ENCODE results near the gene GAL3ST2.
"Not testable (repeated sequence)": the region's sequence is repeated elsewhere in the genome, so short reads cannot be mapped to it uniquely, and the experiment has no call there.

The GAL3ST2 gene

DNA sequence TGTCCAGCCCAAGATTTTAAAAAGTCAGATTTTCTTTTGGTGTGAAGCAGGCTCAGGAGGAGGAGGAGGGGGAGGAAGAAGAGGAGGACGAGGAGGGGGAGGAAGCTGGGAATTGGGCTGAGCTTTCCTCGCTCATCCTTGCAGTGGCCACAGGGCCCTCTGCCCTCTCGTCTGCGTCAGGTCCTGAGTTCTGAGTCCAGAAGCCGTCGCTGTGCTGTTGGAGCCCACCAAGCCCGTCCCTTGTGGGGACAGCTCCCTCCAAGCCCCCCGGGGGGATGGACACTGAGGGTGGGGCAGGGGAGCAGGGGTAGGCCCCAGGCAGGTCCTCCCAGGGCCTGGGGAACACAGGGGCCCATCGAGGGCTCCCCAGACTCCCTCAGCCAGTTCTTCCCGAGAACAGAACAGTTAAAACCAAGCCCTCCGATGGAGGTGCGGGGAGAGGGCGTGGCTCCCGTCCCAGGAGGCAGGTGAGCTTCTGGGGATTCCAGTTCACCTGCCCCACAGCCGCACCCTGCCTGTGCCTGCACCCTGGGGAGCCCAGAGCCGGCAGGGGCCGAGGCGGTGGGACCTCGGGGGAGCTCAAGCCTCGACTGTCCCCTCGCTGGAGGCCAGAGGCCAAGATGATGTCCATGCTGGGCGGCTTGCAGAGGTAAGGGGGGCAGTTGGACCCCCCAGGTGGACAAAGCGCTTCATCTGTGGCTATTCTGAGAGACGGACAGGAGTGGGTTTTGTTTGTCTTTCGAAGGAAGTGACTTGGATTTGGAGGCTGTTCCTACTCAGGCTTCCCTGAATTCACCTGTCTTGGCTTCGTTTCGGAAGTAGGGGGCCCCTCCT is at the start of gene GAL3ST2:
Gene GAL3ST2 (plus strand): TSS at position 487 of the 834 bp plus-strand sequence. CDS start 134 bp downstream, at position 621.
- no peak for DNase-seq (ENCODE audit: low spot score)

DNA sequence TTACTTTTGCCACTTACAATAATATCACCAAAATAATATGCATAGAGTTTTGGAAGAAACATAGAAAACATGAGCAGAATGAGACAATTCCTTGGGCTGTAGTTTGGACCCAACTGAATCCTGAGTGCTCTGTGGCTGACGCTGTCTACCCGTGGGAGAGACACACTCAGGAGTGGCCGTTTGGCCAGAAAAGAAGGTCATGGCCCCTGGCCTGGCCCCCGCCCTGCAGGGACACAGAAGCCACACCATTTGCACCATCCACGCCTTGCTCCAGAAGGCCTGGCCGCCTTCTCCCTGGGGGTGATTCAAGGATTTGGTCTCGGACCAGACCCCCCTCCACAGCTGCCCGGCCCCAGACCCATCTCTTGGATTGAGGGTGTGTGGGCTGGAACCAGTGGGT is 48.6 kb upstream of the GAL3ST2 start:
- no peak for DNase-seq (ENCODE audit: low spot score)

DNA sequence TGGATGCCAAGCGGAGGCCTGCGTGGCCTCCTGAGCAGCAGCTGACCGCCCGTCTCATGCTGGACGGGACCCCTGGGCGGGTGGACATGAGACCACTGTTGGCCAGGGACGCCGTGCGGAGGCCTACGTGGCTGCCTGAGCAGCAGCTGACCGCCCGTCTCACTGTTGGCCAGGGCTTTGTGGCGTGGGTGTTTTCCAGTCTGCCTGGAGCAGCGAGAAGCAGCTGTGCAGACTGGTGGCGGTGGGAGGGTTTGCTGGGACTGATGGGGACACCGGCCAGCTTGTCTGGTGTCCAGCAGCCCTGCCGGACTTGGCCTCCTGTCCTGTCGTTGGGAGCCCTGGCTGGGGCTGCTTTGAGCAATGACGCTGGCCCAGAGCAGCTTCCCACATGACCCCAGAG is 48.0 kb upstream of the GAL3ST2 start:
- DNase-seq (ENCODE audit: low spot score): no peak

DNA sequence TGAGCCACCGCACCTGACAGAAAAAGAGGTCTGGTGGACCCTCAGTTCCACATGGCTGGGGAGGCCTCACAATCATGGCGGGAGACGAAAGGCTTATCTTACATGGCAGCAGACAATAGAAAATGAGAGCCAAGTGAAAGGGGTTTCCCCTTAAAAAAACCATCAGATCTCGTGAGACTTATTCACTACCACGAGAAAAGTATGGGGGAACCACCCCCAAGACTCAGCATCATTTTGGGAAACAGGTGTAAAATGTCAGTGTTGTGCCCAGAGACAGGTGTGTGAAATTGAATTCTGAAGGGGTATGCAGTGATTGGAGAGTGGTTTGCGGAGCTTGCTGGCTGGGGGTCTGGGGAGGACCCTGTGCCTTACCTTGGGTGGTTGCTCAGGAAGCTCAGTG is 46.8 kb upstream of the GAL3ST2 start:
- DNase-seq (ENCODE audit: low spot score): no peak

DNA sequence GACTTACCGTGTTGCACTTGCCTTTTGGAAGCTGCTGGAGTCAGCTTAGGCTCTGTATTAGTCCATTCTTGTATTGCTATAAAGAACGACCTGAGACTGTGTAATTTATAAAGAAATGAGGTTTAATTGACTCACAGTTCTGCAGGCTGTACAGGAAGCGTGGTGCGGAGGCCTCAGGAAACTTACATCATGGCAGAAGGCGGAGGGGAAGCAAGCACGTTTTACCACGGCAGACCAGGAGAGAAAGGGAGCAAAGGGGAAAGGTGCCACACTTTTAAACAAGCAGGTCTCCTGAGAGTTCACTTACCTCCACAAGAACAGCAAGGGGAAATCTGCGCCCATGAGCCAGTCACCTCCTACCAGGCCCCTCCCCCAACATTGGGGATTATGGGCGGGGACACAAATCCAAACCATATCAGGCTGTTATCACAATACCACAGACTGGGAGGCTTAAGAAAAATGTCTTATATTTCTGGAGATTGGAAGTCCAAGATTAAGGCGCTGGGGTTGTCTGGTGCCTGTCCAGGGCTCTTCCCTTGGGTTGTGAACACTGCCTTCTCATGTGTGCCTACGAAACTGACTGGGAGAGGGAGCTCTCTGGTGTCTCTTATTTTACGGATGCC is 45.8 kb upstream of the GAL3ST2 start:
- DNase-seq (ENCODE audit: low spot score): no peak

DNA sequence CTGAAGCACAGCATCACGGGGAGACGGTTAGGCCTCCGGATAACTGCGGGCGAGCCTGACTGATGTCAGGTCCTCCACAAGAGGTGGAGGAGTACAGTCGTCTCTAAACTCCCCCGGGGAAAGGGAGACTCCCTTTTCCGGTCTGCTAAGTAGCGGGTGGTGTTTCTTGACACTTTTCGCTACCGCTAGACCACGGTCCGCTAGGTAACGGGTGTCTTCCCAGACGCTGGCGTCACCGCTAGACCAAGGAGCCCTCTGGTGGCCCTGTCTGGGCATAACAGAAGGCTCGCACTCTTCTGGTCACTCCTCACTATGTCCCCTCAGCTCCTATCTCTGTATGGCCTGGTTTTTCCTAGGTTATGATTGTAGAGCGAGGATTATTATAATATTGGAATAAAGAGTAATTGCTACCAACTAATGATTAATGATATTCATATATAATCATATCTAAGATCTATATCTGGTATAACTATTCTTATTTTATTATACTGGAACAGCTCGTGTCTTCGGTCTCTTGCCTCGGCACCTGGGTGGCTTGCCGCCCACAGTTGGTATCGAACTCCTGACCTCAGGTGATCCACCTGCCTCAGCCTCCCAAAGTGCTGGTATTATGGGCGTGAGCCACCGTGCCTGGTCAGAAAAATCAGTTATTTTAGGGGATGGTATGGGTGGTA is 44.0 kb upstream of the GAL3ST2 start:
- DNase-seq (ENCODE audit: low spot score): peak; percentile 24

DNA sequence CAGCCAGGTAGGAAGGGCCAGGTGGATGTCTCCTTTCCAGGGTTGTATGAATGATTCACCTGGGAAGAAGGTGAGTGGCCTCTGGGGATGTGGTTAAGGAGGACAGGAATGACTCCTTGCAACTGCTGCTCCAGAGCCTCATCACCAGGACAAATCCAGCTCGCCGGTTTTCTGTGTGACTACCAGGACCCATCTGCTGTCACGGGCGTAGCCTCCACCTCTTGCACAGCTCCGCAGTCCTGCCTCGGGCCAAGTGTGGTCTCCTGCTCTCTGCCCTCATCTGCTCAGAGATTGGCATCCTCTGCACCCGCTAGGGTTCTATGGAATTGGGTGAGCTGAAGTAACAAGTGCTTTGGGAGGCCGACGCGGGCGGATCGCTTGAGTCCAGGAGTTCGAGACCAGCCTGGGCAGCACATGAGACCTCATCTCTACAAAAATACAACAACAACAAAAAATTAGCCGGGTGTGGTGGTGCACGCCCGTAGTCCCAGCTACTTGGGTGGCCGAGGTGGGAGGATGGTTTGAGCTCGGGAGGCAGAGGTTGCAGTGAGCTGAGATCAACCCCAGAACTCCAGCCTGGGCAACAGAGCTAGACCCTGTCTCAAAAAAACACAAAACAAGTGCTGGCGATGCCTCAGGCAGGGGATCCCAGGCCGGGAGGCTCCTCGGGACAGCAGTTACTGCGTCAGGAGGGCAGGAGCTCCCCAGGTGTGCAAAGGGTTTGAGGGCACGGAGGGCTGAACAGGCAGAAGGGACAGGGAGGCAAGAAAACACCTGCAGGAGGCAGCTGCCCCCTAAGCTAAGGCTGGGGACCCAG is 43.0 kb upstream of the GAL3ST2 start:
- DNase-seq (ENCODE audit: low spot score): no peak

DNA sequence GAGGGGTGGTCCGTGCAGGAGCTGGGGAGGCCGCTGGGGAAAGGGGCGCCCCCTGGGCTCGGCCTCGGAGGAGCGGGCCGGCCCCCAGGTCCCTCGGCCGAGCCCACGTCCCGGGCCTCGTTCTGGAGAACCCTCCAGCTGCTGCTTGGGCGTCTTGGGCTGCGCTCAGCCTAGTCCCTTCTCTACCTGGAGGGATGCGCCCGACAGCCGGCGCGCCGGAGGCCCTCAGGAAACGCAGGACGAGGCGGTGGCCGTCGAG is 42.5 kb upstream of the GAL3ST2 start:
- DNase-seq (ENCODE audit: low spot score): no peak

DNA sequence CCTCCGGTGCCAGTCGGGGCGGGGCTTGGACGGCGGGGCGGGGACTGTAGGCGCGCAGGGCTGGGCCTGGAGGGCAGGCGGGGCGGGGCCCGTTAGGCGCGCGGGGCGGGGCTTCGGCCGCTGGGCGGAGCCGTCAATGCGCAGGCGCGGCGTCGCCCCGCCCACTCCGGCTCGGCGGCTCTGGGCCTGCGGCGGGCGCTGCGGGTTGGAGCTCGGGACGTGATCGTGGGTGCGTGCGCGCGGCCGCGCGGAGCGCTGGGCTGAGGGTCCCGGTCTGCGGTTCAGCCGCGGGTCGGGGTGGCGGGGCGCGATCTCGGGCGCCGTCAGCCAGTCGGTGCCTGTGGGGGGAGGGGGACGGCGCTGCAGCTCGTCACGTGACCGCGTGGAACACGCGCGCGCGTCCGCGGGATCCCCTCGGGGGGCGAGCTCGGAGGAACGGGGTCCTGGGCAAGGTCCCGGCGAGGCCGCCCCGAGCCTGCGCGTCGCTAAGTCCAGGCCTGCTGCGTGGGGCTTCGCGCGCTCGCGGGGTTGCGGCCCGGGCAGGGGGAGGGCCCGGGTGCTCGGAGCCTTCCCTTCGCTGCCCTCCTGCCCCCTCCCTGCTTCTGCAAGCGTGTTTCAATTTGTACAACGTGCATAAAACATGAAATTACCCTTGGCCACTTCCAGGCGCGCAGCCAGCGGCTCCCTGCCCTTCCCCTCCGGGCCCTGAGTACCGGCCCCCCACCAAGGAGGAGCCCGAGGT is 42.0 kb upstream of the GAL3ST2 start, which contains the start of gene D2HGDH:
Gene D2HGDH (plus strand): TSS at position 164 of the 742 bp plus-strand sequence. CDS start 595 bp downstream, outside the sequence.
- peak; percentile 92 for DNase-seq (ENCODE audit: low spot score)

DNA sequence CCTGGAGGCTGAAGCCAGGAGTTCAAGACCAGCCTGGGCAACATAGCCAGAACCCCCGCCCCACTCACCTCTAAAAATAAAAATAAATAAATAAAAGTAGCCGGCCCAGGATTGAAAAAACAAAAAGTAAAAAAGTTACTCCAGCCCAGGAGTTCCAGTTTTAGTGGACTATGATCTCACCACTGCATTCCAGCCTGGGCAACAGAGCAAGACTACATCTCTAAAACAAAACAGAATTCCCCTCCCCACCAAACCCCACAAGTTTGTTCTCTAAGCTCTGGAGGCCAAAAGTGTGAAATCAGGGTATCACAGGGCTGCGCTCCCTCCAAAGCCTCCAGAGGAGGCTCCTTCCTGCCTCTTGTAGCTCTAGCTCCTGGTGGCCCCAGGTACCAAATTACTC is 40.5 kb upstream of the GAL3ST2 start:
- DNase-seq (ENCODE audit: low spot score): no peak

DNA sequence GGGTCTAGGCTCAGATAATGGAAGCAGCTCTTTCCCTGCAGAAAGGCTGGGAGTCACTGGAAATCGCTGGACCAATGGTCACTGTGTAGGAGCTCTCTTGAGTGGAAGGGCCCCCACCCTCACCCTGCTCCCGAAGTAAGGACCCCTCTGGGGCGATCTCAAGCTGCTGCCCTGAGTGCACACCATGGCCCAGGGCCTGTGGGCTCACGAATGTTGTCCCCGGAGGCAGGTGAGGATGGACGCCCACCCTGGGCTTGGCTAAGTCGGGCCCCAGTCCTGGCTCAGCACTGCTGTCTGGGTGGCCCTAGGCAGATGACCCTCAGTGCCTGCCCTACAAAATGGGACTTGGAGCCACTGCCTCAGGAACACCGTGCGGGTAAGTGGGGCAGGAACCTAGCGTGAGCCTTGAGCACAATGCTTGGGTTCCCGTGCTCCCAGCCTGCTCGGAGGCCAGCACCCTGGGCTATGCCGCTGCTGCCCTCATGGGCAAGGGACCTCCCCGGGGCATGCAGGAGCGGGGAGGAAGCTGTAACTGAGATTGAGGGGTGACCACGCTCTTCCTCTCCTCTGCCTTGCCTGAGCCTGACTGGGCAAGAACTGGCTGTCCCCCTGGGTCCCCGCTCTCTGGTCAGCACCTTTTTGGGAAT is 38.5 kb upstream of the GAL3ST2 start:
- no peak for DNase-seq (ENCODE audit: low spot score)

DNA sequence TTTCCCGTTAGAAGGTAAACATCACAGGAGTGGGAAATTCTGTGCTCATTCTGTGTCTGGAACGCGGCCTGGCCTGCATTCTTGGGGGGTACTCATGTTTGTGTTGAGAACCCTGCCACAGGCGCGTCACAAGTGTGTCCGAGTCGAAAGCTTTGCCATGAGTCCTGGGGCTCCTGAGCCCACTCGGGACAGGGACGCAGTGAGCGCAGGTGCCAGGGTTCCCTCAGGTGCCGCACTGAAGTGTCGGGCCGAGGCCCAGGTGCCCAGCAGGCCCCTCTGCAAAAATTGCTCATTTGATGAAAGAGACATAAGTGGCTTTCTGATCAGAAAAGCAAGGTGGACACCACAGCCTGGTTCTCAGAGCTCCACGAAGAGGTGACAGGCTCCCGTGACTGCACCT is 37.4 kb upstream of the GAL3ST2 start:
- no peak for DNase-seq (ENCODE audit: low spot score)

DNA sequence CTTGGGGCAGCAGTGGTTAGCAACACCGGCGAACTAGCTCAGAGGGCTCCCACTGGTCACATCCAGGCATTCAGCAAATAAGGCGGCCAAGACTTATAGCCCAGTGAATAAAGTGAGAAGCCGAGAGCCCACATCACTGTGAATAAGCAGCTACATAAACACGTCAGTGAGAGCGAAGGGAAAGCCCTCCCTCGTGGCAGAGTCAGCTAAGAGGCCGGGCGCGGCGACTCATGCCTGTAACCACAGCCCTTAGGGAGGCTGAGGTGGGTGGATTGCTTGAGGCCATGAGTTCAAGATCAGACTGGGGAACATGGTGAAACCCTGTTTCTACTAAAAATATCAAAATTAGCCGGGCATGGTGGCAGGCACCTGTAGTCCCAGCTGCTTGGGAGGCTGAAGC is 37.0 kb upstream of the GAL3ST2 start:
- no peak for DNase-seq (ENCODE audit: low spot score)

DNA sequence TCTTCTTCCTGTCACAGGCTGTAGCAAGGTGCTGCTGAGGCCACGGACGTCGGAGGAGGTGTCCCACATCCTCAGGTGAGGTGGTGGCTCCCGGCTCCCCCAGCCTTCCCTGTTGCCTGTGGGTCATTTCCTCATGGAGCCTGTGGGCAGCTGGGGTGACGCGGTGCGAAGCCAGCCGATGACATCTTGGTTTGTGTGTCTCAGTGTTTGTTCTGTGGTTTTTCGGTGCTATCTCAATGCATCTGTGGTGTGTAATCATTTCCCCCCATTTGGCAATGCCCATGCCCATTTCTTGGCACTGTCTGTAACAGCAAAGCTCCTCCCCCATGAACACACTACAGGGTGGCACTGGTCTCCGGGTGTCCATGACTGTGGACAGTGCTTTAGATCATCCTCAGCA is 35.6 kb upstream of the GAL3ST2 start:
- peak; percentile 41 for DNase-seq (ENCODE audit: low spot score)

DNA sequence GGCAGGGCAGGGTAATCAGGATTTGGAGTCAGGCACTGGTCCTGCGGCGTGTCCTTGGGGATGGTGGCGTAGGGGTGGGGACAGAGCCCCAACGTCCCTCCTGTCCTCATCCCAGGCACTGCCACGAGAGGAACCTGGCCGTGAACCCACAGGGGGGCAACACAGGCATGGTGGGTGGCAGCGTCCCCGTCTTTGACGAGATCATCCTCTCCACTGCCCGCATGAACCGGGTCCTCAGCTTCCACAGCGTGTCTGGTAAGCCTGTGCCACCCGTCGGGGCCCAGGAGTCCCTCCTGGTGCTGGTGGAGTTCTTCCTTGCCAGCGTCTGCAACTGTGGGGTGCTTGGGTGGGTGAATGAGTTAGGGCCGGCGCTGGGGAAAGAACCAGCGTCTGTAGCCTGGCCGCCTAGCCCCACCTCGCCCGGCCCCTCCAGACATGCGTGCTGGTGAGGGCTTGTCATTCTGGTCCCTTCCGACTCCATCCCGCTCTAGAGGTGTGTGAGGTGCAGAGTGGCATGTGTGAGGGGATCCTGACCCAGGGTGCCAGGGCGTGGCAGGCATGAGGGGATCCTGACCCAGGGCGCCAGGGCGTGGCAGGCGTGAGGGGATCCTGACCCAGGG is 34.2 kb upstream of the GAL3ST2 start:
- DNase-seq (ENCODE audit: low spot score): no peak

DNA sequence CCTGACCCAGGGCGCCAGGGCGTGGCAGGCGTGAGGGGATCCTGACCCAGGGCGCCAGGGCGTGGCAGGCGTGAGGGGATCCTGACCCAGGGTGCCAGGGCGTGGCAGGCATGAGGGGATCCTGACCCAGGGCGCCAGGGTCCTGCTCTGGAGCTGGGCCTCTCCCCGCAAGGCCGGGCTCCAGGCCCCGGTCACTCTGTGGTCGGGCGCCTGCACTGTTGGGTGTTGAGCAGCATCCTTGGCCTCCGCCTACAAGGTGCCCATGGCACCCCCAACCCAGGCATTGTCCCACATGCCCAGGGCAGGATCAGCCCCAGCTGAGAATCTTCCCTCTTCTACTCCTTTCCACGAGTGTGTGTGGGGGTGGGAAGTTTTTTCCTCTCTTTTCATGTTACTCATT is 33.6 kb upstream of the GAL3ST2 start:
- DNase-seq (ENCODE audit: low spot score): not testable (repeated sequence)

DNA sequence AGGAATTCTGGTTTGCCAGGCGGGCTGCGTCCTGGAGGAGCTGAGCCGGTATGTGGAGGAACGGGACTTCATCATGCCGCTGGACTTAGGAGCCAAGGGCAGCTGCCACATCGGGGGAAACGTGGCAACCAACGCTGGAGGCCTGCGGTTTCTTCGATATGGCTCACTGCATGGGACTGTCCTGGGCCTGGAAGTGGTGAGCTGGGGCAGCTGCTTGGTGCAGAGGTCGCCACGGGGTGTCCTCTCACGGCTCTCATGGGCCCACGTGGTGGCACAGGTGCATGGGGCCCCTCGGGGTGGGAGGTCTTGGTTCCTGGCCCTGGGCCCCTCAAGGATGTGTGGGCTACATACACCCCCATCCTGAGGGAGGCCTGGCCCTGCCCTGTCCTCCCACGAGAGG is 33.0 kb upstream of the GAL3ST2 start:
- no peak for DNase-seq (ENCODE audit: low spot score)

DNA sequence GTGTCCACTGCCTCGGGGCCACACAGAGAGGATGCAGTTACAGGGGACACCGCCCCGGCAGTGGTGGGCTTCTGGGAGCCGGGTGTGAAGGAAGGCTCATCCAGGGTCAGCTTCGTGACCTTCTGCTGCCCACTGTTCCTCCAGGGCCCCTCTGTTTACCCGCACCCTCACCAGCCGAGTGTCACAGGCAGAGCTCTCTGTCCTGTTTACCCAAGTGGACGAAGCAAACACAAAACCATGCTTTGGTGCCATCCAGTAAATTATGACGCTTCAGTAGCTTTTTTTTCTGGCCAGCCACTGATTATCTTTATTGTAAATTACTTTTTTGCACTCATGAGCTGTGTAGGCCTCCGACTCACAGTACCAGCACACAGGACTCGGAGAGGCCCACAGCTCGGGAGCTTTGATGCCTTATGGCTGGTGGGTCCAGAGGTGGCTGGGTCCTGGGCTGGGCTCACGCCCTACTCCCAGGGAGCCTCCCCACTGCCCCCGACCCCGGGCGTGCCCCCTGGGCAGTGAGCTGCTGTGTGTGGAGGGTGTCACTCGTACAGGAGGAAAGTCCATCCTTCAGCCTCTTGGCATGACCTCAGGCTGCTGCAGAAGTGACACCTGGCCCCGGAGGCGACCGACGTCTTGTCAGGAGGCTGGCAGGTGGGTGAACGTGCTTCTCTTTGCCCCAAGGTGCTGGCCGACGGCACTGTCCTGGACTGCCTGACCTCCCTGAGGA is 32.4 kb upstream of the GAL3ST2 start:
- no peak for DNase-seq (ENCODE audit: low spot score)

DNA sequence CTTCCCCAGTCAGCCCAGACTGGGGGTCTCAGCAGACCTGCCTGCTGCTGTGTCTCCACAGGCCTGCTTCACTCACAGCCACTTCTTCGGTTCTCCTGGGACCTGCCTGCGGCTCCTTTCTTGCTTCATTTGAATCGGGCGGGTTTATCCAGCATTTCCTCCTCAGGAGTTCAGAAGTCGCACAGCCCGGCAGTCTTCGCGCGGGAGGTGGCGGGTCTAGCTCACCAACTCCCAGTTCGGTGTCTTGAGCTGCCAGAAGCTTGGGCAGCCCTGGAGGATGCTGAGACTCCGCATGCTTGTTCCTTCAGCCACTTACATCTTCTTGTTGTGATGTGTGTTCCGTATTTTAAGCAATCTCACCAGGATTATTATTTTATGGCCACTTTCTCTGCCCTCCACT is 31.3 kb upstream of the GAL3ST2 start:
- DNase-seq (ENCODE audit: low spot score): no peak

DNA sequence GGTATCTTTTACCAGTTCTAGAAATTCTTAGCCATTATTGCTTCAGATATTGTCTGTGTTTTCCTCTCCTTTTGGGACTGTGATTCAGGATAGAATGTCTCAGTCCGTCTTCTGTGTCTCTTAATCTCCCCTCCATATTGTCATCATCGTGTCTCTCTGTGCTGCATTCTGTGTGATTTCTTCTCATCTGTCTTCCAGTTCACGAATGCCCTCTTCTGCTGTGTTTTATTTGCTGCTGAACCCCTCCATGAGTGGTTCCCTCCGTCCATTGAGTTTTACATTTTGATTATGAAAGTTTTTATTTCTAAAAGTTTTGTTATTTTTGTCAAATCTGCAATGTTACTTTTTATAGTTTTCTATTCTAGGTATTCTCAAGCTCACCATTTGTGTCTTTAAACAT is 30.5 kb upstream of the GAL3ST2 start:
- no peak for DNase-seq (ENCODE audit: low spot score)
